H1 (cell line): ENCODE data around the gene FAM228B. TPM values are rescaled to one million over a fixed set of nuclear protein-coding genes. Genes with fewer than 3 reads are reported as not detected.

Experiments used
- BACH1 ChIP-seq: IDR thresholded peaks from 2 replicates; pipeline ENCODE4 v1.6.1; 2012; ENCODE audit warnings: low read length, improper control_type of control experiment
- CHD7 ChIP-seq: fragments of 300-600 bp; sonication (generic); IDR thresholded peaks from 2 replicates; pipeline ENCODE4 v1.7.1; 2012; ENCODE audit warnings: low read length, moderate library complexity, mild to moderate bottlenecking, inconsistent platforms; ENCODE audit not compliant: insufficient replicate concordance
- KDM1A ChIP-seq: fragments of 200-600, 300-600 bp; sonication (generic); IDR thresholded peaks from 2 replicates; pipeline ENCODE4 v1.7.1; 2016; ENCODE audit warnings: mild to moderate bottlenecking, low read length, borderline replicate concordance
- POLR2A ChIP-seq, 2 experiments: IDR thresholded peaks; 1 replicate in 1 of 2; 2 replicates in 1 of 2; pipeline ENCODE4 v1.6.1; 2011; ENCODE audit warnings: low read depth in 2 of 2, low read length in 2 of 2, mild to moderate bottlenecking in 2 of 2; ENCODE audit errors: control extremely low read depth in 1 of 2
- SP4 ChIP-seq: IDR thresholded peaks from 2 replicates; pipeline ENCODE4 v1.6.1; 2012; ENCODE audit warnings: low read length, inconsistent platforms
- TBP ChIP-seq: IDR thresholded peaks from 2 replicates; pipeline ENCODE4 v1.6.1; 2011; ENCODE audit warnings: low read depth, low read length, improper control_type of control experiment
- polyA plus RNA-seq, 7 experiments: library from polyadenylated mRNA; depleted of rRNA in 3 of 7; stranded (reverse) in 5 of 7; unstranded in 2 of 7; fragments of >200 nt in 5 of 7; fragments of 200-250 nt in 2 of 7; gene quantifications; 1 replicate in 5 of 7; 2 replicates in 1 of 7; 4 replicates in 1 of 7; pipeline versions ENCODE4 v1.2.1 to v1.2.3, GENCODE V29; 2011 to 2013; ENCODE audit warnings: missing spikeins in 2 of 7, mixed read lengths in 2 of 7
- total RNA-seq: library from RNA; stranded (reverse); fragmentation: NEBNext Ultra II Directional; extraction: Animal tissue kit (Norgen Biotek cat#: 25700); gene quantifications from 2 replicates; pipeline ENCODE4 v1.2.1, GENCODE V29; 2021

The FAM228B gene
- total and polyA plus RNA-seq, 2 of the 8 experiments (the other 6 are each of a cell fraction or from before 2014, with no cell fraction given) = 1.4 to 3.2 TPM

DNA sequence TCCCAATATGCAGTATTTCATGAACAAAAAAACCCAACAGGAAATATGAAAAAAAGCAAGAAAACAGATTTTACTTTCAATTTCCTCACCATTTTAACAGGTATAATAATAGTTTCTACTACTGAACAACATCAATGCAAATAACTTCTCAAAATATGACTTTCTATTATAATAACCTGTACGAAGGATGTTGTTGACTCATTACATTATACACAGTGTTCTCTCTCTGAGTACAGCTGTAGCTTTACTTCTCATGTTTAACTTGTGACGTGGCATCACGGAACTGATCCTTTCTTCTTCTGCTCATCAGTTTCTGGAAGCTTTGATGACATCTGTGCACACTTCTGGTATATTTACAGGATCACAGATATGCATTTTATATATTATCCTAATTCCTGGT, 91.6 kb downstream of the FAM228B start (continued):
- TF ChIP-seq CHD7 = no peak
- TF ChIP-seq TBP = no peak
- no peak for TF ChIP-seq SP4
- no peak for TF ChIP-seq KDM1A
- no peak for TF ChIP-seq POLR2A (IDR thresholded peaks at IDR 0.05; ENCODE audit: control extremely low read depth in 1 of 2, low read depth in 2 of 2, low read length in 2 of 2)
- no peak for TF ChIP-seq BACH1
- TF ChIP-seq, all 59 proteins: peak for 0
